OCI-LY3 (cell line): Measurements from ENCODE around the gene PLLP.

Source experiments
- H2AFZ ChIP-seq: fragments of 200-600, 300-600 bp; shearing (Covaris generic); 2 replicates; pipeline ENCODE4 v1.6.0; 2014; ENCODE audit warnings: antibody characterized with exemption, low read depth, low read length
- H3K27ac ChIP-seq: fragments of 200-600, 300-600 bp; sonication (generic); 2 replicates; pipeline ENCODE4 v1.5.1; 2014; ENCODE audit warnings: mild to moderate bottlenecking, low read length, moderate library complexity, mixed read lengths
- H3K27me3 ChIP-seq: fragments of 200-600, 300-600 bp; sonication (generic); 2 replicates; pipeline ENCODE4 v1.6.1; 2014; ENCODE audit warnings: low read depth, low read length, mixed read lengths
- H3K36me3 ChIP-seq: fragments of 200-600, 300-600 bp; sonication (generic); replicated peaks from 2 replicates; pipeline ENCODE3; 2014; ENCODE audit warnings: low read depth, low read length, mixed read lengths
- H3K4me1 ChIP-seq: fragments of 300-600, 200-600 bp; sonication (generic); 2 replicates; pipeline ENCODE4 v1.6.1; 2014; ENCODE audit warnings: low read length, mixed read lengths
- H3K4me2 ChIP-seq: fragments of 200-600, 300-600 bp; sonication (generic); 2 replicates; pipeline ENCODE4 v1.6.1; 2014; ENCODE audit warnings: low read length, mixed read lengths
- H3K4me3 ChIP-seq: fragments of 300-600, 200-600 bp; sonication (generic); 2 replicates; pipeline ENCODE4 v1.5.1; 2014; ENCODE audit warnings: antibody characterized with exemption, mild to moderate bottlenecking, low read length, moderate library complexity
- H3K79me2 ChIP-seq: fragments of 300-600, 200-600 bp; shearing (Covaris generic); 2 replicates; pipeline ENCODE4 v1.6.1; 2014; ENCODE audit warnings: mild to moderate bottlenecking, low read length, mixed read lengths
- H3K9ac ChIP-seq: fragments of 300-600, 200-600 bp; shearing (Covaris generic); 2 replicates; pipeline ENCODE4 v1.6.0; 2014; ENCODE audit warnings: mild to moderate bottlenecking, low read length, moderate library complexity
- H3K9me3 ChIP-seq: fragments of 200-600, 300-600 bp; shearing (Covaris generic); 2 replicates; pipeline ENCODE4 v1.6.1; 2014; ENCODE audit warnings: low read length, mixed read lengths; ENCODE audit not compliant: insufficient read depth
- H4K20me1 ChIP-seq: fragments of 200-600, 300-600 bp; sonication (generic); 2 replicates; pipeline ENCODE4 v1.6.1; 2016; ENCODE audit warnings: low read length, mixed read lengths; ENCODE audit not compliant: insufficient read depth
- EZH2phosphoT487 ChIP-seq: fragments of 200-600 bp; shearing (Covaris generic); IDR thresholded peaks from 2 replicates; pipeline ENCODE4 v1.6.1; 2018; ENCODE audit warnings: antibody characterized with exemption, mixed run types, low read depth
- TF ChIP-seq, protein P1 (sequence below): fragments of 200-600, 300-600 bp; sonication (generic); IDR thresholded peaks from 2 replicates; pipeline ENCODE4 v1.5.1; 2014; ENCODE audit warnings: antibody characterized with exemption, low read length, low read depth

Gene PLLP

DNA sequence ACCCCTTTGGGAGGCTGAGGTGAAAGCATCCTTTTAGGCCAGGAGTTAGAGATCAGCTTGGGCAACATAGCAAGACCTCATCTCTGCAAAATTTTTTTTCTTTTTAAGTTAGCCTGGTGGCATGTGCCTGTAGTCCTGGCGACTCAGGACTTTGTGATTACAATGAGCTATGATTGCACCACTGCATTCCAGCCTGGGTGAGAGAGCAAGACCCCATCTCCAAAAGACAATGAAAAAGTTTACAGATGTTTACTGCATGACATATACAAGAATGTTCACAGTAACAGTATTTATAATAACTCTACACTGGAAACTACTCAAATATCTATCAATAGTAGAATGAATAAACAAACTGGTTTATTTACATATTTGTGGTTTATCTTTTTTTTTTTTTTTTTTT is 41.0 kb upstream of the PLLP start:
- Histone ChIP-seq H3K36me3 (no peaks in the 10 kb centered on the region), H2AFZ (no peak overlapping the region), H4K20me1 (no peaks in the 10 kb centered on the region), H3K9ac (no peak overlapping the region), H3K4me2 (no peak overlapping the region), H3K27ac (peak overlapping the region; percentile 30), H3K4me1 (peaks cover 21% of the 10 kb centered on the region), H3K9me3 (no peaks in the 10 kb centered on the region; the same call in 1 of the 2 replicates), H3K79me2 (no peaks in the 10 kb centered on the region), H3K27me3 (no peaks in the 10 kb centered on the region), H3K4me3 (no peak overlapping the region)
- no peak for TF ChIP-seq EZH2phosphoT487
- TF ChIP-seq, protein P1, sequence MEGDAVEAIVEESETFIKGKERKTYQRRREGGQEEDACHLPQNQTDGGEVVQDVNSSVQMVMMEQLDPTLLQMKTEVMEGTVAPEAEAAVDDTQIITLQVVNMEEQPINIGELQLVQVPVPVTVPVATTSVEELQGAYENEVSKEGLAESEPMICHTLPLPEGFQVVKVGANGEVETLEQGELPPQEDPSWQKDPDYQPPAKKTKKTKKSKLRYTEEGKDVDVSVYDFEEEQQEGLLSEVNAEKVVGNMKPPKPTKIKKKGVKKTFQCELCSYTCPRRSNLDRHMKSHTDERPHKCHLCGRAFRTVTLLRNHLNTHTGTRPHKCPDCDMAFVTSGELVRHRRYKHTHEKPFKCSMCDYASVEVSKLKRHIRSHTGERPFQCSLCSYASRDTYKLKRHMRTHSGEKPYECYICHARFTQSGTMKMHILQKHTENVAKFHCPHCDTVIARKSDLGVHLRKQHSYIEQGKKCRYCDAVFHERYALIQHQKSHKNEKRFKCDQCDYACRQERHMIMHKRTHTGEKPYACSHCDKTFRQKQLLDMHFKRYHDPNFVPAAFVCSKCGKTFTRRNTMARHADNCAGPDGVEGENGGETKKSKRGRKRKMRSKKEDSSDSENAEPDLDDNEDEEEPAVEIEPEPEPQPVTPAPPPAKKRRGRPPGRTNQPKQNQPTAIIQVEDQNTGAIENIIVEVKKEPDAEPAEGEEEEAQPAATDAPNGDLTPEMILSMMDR, result no peak

DNA sequence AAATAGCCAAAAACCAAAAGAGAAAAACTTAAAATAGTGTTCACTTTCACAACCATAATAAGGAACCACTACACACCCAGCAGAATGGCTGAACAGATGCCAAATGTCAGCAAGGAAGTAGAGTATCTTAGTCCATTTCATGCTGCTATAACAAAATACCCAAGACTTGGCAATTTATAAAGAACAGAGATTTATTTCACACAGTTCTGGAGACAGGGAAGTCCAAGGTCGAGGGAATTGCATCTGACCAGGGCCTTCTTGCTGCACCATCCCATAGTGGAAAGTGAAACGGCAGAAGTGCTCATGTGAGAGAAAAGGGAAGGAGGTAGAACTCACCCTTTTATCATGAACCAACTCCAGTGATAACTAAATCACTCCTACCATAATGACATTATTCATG is 40.3 kb upstream of the PLLP start:
- Histone ChIP-seq H3K4me2 (peak overlapping the region; percentile 21; the same call in 1 of the 2 replicates), H3K79me2 (no peaks in the 10 kb centered on the region), H3K9me3 (no peaks in the 10 kb centered on the region; the same call in 1 of the 2 replicates), H3K27me3 (no peaks in the 10 kb centered on the region), H3K9ac (no peak overlapping the region), H3K36me3 (no peaks in the 10 kb centered on the region), H3K27ac (peak overlapping the region; percentile 30), H2AFZ (peak overlapping the region; percentile 1; the same call in 1 of the 2 replicates), H3K4me3 (no peak overlapping the region), H3K4me1 (peaks cover 16% of the 10 kb centered on the region), H4K20me1 (no peaks in the 10 kb centered on the region)
- no peak for TF ChIP-seq EZH2phosphoT487
- TF ChIP-seq, protein P1, result no peak

DNA sequence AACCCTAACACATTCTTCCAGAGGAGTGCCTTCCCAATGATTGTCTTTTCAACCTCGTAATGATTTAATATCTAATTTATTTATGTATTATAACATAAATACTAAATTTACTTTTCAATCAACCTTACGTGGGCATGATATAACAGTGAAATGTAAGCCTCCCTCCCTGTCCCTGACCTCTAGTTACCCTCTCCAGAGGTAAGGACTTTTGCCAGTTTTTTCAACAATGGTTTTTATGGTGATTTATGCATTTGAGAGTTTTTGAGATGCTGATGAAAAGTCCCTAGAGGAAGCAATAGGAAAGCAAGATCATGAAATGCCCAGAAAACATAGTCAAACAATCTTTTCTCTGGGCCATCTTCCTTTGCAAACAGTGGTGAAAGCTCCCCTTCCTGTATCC is 35.2 kb upstream of the PLLP start:
- no peaks in the 10 kb centered on the region for H4K20me1 ChIP-seq
- H3K4me1 ChIP-seq, result peaks cover 13% of the 10 kb centered on the region
- H3K79me2 ChIP-seq, result no peaks in the 10 kb centered on the region
- H3K27me3 ChIP-seq, result no peaks in the 10 kb centered on the region
- no peaks in the 10 kb centered on the region for H3K9me3 ChIP-seq
- no peaks in the 10 kb centered on the region for H3K36me3 ChIP-seq
- no peak overlapping the region for H2AFZ ChIP-seq
- no peak overlapping the region for H3K4me2 ChIP-seq
- H3K27ac ChIP-seq, result no peak overlapping the region
- no peak overlapping the region for H3K4me3 ChIP-seq
- no peak overlapping the region for H3K9ac ChIP-seq
- TF ChIP-seq EZH2phosphoT487, result no peak
- TF ChIP-seq, protein P1, result no peak

DNA sequence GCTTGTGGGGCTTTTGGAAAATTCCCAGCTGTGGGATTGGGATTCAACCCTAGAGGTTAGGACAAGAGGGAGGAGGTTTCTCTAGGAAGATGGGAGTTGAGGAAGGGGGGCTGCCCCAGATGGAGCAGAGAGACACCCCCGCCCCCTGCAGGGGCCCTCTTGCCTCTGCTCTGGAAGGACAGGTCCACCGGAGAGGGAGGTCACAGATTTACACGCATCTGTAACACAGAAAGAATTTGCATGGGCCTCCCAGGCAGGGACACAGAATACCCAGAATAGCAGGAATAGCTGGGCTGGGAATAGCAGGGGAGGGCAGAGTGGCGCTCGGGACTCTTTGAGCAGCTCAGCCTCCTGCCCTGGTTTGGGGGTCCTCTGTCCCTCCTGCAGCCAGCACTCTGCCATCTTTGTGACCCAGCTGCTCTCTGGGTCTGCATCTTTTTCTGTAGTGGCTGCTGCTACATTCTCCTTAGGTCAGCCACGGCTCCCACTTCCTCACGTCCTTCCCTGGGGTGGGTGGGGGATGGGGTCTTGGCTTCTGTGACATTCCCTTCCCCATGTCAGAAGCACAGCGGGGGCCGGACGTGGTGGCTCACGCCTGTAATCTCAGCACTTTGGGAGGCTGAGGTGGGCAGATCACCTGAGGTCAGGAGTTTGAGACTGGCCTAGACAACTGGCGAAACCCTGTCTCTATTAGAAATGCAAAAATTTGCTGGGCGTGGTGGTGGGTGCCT is 33.9 kb upstream of the PLLP start:
- Histone ChIP-seq H3K36me3 (no peaks in the 10 kb centered on the region), H3K27ac (no peak overlapping the region), H3K4me2 (no peak overlapping the region), H3K9ac (no peak overlapping the region), H2AFZ (no peak overlapping the region), H3K4me3 (no peak overlapping the region), H3K27me3 (no peaks in the 10 kb centered on the region), H4K20me1 (no peaks in the 10 kb centered on the region), H3K4me1 (peaks cover 17% of the 10 kb centered on the region), H3K79me2 (no peaks in the 10 kb centered on the region), H3K9me3 (no peaks in the 10 kb centered on the region)
- no peak for TF ChIP-seq EZH2phosphoT487
- TF ChIP-seq, protein P1, result no peak
